SK-N-SH (cell line): ENCODE data around the gene TEAD1.

Source experiments
- ELF1 ChIP-seq: IDR thresholded peaks from 2 replicates; pipeline ENCODE4 v1.4.0; 2012
- EP300 ChIP-seq, 2 experiments: IDR thresholded peaks; 2 replicates each; pipeline versions ENCODE4 v1.4.0 to v1.6.1; 2012; ENCODE audit warnings: borderline replicate concordance in 1 of 2, low read depth in 1 of 2, low read length in 1 of 2
- FOXJ3 ChIP-seq: sonication (generic); formaldehyde crosslinking; IDR thresholded peaks from 2 replicates; pipeline ENCODE4 v1.5.1; 2020; ENCODE audit warnings: mild to moderate bottlenecking, missing genetic modification reagents
- SIN3A ChIP-seq: IDR thresholded peaks from 2 replicates; pipeline ENCODE4 v1.6.1; 2012; ENCODE audit warnings: low read depth, mild to moderate bottlenecking, low read length, moderate library complexity, borderline replicate concordance
- TAF1 ChIP-seq: IDR thresholded peaks from 2 replicates; pipeline ENCODE4 v1.6.1; 2012; ENCODE audit warnings: low read depth, mild to moderate bottlenecking, low read length, moderate library complexity, borderline replicate concordance
- TF ChIP-seq, protein P1 (sequence below): fragments of 200-600 bp; sonication (generic); IDR thresholded peaks from 2 replicates; pipeline ENCODE4 v1.6.1; 2017; ENCODE audit warnings: antibody characterized with exemption, mild to moderate bottlenecking, moderate library complexity

DNA sequence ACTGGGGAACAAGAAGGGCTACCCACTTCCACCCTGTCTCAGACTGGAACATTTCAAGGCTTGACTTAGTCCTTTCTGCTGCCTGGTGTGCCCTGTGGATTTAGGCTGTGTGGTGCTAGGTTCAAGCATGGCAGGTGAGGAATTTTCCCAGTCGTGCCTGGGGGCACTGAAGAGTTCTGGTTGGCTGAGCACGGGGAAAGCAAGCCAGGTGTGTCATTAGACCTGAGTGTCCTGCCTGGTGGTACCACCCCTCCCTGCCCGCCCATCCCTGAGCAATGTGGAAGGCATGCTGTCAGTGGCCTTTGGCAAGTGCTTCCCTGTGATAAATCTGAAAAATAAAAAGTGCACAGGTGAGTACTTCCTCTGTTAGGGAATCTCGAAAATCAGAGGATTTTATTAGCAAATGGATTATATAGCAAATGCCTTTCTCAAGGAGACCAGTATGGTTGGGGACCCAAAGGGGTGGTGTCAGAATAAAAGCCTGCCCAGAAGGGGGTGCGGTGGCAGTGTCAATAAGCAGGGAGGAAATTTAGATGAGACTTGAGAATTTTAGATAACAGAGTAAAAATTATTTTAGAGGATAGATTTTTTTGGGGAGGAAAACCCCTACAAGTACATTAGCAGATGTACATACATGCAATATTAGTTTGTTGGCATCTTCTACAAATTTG is 22.8 kb downstream of the TEAD1 start:
- TF ChIP-seq SIN3A, result no peak
- no peak for TF ChIP-seq TAF1
- TF ChIP-seq EP300 (IDR thresholded peaks at IDR 0.05; ENCODE audit: borderline replicate concordance in 1 of 2, low read depth in 1 of 2, low read length in 1 of 2), result no peak
- TF ChIP-seq ELF1, result no peak
- TF ChIP-seq, protein P1, sequence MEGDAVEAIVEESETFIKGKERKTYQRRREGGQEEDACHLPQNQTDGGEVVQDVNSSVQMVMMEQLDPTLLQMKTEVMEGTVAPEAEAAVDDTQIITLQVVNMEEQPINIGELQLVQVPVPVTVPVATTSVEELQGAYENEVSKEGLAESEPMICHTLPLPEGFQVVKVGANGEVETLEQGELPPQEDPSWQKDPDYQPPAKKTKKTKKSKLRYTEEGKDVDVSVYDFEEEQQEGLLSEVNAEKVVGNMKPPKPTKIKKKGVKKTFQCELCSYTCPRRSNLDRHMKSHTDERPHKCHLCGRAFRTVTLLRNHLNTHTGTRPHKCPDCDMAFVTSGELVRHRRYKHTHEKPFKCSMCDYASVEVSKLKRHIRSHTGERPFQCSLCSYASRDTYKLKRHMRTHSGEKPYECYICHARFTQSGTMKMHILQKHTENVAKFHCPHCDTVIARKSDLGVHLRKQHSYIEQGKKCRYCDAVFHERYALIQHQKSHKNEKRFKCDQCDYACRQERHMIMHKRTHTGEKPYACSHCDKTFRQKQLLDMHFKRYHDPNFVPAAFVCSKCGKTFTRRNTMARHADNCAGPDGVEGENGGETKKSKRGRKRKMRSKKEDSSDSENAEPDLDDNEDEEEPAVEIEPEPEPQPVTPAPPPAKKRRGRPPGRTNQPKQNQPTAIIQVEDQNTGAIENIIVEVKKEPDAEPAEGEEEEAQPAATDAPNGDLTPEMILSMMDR, result no peak
- no peak for TF ChIP-seq FOXJ3 (CRISPR knock-in tag)
